HG03432 (cell line): Measurements from ENCODE around the gene TP53.
"Not testable (repeated sequence)": the region's sequence is repeated elsewhere in the genome, so short reads cannot be mapped to it uniquely, and the experiment has no call there.

Experiments
- ATAC-seq: cut with Tn5 transposase; IDR thresholded peaks from one replicate; pipeline ENCODE4 v1.9.1; 2021; ENCODE audit warnings: mild to moderate bottlenecking, moderate library complexity; ENCODE audit not compliant: unreplicated experiment

Gene TP53

DNA sequence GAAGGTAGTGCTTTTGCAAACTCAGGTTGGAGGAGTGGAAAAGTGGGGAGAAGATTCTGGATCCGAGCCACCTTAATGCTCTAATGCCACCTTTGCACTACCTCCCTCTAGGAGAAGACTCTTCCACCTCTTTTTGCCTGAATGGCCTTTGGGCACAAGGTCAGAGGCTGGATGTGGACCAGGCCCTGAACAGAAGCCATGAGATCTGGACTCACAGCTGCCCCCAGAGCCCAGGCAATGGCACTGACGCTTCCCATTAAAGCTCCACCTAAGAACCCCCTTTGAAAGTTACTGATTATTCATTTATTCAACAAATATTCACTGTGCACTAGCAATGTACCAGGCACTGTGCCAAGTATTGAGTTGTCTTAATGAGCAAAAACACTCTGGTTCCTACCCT lies 54.2 kb downstream of the TP53 start:
- no peak for ATAC-seq

GRCh38 chr17:7632492-7632894 lies 54.8 kb downstream of the TP53 start:
- no peak for ATAC-seq

DNA sequence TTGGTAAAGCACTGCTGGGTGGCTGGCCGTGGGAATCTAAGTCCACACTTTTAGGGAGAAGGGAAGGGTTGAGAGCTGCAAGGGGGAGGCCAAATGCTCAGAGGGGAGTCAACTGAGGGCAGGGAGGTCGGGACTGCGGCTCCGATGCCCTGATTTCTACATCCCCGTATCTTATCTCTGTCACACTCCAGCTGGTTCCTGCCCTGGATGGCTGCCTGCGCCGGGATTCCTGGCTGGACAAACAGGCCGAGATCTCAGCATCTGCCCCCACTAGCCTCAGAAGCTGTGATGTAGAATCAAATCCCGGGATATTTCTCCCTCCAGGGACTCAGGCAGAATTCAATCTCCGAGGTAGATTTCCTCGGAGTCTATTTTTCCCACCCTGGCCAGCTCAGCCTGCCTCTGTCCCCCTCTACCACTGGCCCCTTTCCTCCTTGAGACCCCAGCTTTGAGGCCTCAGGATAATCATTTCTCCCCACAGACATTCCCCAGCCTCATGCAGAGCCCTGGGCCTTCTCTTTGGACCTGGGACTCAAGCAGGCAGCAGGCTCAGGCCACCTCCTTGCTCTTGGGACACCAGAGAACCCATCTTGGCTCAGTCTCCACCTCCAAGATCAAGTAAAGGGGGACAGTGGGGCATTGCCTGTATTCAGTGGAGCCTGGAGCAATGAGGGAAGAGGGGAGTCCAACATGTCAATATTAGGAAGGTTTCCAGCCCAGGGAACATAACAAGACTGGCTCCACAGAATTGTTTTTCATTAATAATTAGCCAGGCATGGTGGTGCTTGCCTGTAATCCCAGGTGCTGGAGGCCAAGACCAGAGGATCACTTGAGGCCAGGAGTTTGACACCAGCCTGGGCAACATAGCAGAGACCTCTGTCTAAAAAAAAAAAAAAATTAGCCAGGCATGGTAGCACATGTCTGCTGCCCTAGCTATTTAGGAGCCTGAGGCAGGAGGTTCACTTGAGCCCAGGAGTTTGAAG lies 55.6 kb downstream of the TP53 start:
- ATAC-seq = no peak

GRCh38 chr17:7629939-7630571 lies 57.2 kb downstream of the TP53 start, which contains the start of gene SHBG:
Gene SHBG (plus strand): TSS chr17:7630135. CDS start chr17:7630173, 38 bp downstream.
- ATAC-seq = no peak

- ATAC-seq = peak; percentile 77
These were observed 59.8 kb downstream of the TP53 start, which contains the start of gene SAT2 for GRCh38 chr17:7627250-7628121. Gene SAT2 (minus strand): TSS chr17:7627821. CDS start chr17:7627635, 186 bp downstream.

GRCh38 chr17:7626956-7627249 lies 60.4 kb downstream of the TP53 start:
- ATAC-seq = peak; percentile 6

DNA sequence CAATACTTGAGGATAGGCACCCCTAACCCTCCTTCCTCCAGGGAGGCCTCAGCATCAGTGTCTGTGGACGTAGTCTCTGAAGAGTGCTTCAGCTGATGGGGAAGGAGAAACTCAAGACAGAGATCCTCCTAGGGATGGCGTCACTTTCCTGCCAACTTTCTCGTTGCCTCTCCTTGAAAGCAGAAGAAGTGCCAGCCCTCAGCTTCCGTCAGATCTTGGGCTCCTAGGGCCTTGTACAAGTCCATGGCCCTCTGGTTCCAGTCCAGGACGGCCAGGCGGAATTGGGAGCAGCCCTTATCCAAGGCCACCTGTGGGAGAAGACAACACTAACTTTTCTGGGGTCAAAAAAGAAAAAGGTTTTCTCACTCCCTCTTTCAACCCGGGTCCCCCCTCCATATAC lies 61.0 kb downstream of the TP53 start:
- no peak for ATAC-seq

- not testable (repeated sequence) for ATAC-seq
These were observed 61.5 kb downstream of the TP53 start for GRCh38 chr17:7625749-7626148.

DNA sequence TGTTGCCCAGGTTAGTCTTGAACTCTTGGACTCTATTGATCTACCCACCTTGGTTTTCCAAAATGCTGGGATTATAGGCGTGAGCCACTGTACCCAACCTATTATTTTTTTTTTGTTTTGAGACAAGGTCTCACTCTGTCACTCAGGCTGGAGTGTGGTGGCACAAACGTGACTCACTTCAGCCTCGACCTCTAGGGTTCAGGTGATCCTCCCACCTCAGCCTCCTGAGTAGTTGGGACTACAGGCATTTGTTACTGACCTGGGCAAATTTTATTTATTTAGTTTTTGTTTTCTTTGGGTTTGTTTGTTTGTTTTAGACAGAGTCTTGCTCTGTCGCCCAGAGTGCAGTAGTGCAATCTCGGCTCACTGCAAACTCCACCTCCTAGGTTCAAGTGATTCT lies 63.6 kb downstream of the TP53 start:
- no peak for ATAC-seq

- no peak for ATAC-seq
These were observed 66.5 kb downstream of the TP53 start for GRCh38 chr17:7620835-7621234.

GRCh38 chr17:7618608-7619007 lies 68.7 kb downstream of the TP53 start:
- no peak for ATAC-seq
